Measurements from ENCODE around the gene ENTPD6.

Gene ENTPD6

DNA sequence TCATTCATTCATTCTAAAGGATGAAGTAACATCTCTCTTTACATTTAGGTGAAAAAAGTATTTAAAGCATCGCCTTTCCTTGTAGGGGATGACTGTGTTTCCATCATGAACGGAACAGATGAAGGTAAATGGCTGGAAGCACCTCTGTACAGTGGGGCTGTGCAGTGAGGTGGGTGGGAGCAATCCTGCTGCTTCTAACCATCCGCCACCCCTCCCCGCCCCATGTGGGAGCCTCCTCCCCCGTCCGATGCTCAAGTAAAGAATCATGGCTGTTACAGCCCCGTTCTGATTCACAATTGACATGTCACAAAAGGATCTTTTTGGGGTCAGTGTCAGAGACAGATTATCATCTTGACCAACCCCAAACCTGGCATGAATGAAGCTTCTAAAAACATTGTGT is 19.3 kb downstream of the ENTPD6 start:
- TF ChIP-seq, protein P1, sequence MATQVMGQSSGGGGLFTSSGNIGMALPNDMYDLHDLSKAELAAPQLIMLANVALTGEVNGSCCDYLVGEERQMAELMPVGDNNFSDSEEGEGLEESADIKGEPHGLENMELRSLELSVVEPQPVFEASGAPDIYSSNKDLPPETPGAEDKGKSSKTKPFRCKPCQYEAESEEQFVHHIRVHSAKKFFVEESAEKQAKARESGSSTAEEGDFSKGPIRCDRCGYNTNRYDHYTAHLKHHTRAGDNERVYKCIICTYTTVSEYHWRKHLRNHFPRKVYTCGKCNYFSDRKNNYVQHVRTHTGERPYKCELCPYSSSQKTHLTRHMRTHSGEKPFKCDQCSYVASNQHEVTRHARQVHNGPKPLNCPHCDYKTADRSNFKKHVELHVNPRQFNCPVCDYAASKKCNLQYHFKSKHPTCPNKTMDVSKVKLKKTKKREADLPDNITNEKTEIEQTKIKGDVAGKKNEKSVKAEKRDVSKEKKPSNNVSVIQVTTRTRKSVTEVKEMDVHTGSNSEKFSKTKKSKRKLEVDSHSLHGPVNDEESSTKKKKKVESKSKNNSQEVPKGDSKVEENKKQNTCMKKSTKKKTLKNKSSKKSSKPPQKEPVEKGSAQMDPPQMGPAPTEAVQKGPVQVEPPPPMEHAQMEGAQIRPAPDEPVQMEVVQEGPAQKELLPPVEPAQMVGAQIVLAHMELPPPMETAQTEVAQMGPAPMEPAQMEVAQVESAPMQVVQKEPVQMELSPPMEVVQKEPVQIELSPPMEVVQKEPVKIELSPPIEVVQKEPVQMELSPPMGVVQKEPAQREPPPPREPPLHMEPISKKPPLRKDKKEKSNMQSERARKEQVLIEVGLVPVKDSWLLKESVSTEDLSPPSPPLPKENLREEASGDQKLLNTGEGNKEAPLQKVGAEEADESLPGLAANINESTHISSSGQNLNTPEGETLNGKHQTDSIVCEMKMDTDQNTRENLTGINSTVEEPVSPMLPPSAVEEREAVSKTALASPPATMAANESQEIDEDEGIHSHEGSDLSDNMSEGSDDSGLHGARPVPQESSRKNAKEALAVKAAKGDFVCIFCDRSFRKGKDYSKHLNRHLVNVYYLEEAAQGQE (IDR thresholded peaks at IDR 0.05; ENCODE audit: insufficient read depth in 1 of 2, low read depth in 2 of 2, low read length in 2 of 2), result no peak
- TF ChIP-seq TAF1 (IDR thresholded peaks at IDR 0.05; ENCODE audit: borderline replicate concordance, insufficient read depth, low read length), result no peak
- no peak for TF ChIP-seq SIN3A (IDR thresholded peaks at IDR 0.05; ENCODE audit: borderline replicate concordance, insufficient read depth, low read length)
- no peak for TF ChIP-seq FOXP2 (optimal IDR thresholded peaks at IDR 0.05; ENCODE audit: borderline replicate concordance, extremely low read depth, extremely low read length, insufficient read depth)
- no peak for TF ChIP-seq POLR2AphosphoS5 (IDR thresholded peaks at IDR 0.05; ENCODE audit: low read depth, low read length)

DNA sequence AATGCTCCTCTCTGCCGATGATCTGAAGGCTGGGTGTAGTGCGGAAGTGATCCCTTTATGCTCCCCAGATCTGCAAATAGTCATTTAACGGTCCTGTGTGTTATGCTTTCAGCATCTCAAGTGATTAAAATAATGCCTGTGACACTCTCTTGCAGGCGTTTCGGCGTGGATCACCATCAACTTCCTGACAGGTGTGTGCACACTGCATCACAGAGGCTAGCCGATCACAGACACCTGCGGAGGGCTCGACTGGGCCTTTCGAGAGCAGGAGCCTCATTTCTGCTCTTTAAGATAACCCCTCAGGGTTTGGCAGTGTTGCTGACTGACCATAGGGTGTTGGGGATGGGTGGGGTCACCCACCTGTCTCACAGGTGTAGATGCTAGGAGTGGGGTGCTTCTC is 20.0 kb downstream of the ENTPD6 start:
- TF ChIP-seq, protein P1 (IDR thresholded peaks at IDR 0.05; ENCODE audit: insufficient read depth in 1 of 2, low read depth in 2 of 2, low read length in 2 of 2), result no peak
- TF ChIP-seq POLR2AphosphoS5 (IDR thresholded peaks at IDR 0.05; ENCODE audit: low read depth, low read length) (no peak), SIN3A (IDR thresholded peaks at IDR 0.05; ENCODE audit: borderline replicate concordance, insufficient read depth, low read length) (no peak)

DNA sequence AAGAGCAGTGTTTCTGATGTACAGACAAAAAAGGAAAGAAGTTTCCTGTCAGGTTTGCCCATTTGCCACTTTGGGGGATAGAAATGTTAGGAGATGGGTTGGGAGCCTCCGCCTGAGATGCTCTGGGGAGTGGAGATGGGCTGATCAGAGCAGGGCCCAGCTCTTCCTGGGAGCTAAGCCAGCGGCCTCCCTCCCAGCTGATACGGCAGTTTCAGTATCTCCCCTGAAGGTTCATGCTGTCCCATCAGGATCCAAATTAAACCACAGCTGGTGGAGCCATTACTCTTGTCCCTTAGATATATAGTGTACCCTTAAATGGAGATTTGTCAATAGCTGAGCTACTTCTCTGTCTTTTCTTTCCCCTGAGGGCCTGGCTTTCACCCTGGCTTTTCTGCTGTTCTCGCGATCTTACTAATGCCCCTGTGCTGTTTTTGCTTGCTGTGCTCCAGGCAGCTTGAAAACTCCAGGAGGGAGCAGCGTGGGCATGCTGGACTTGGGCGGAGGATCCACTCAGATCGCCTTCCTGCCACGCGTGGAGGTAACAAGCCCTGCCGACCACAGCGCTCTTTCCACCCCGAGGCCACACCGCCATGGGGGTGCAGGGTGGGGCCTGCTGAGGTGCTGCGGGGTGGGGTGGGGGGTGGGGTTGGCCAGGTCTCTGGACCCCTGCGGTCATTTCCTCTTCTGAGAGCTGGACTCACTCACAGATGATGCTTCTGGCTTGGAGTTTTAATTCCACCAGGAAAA is 20.9 kb downstream of the ENTPD6 start:
- TF ChIP-seq TAF1 (IDR thresholded peaks at IDR 0.05; ENCODE audit: borderline replicate concordance, insufficient read depth, low read length), result no peak
- no peak for TF ChIP-seq FOXP2 (optimal IDR thresholded peaks at IDR 0.05; ENCODE audit: borderline replicate concordance, extremely low read depth, extremely low read length, insufficient read depth)
- no peak for TF ChIP-seq SIN3A (IDR thresholded peaks at IDR 0.05; ENCODE audit: borderline replicate concordance, insufficient read depth, low read length)
- no peak for TF ChIP-seq POLR2AphosphoS5 (IDR thresholded peaks at IDR 0.05; ENCODE audit: low read depth, low read length)
- TF ChIP-seq, protein P1 (IDR thresholded peaks at IDR 0.05; ENCODE audit: insufficient read depth in 1 of 2, low read depth in 2 of 2, low read length in 2 of 2), result no peak

DNA sequence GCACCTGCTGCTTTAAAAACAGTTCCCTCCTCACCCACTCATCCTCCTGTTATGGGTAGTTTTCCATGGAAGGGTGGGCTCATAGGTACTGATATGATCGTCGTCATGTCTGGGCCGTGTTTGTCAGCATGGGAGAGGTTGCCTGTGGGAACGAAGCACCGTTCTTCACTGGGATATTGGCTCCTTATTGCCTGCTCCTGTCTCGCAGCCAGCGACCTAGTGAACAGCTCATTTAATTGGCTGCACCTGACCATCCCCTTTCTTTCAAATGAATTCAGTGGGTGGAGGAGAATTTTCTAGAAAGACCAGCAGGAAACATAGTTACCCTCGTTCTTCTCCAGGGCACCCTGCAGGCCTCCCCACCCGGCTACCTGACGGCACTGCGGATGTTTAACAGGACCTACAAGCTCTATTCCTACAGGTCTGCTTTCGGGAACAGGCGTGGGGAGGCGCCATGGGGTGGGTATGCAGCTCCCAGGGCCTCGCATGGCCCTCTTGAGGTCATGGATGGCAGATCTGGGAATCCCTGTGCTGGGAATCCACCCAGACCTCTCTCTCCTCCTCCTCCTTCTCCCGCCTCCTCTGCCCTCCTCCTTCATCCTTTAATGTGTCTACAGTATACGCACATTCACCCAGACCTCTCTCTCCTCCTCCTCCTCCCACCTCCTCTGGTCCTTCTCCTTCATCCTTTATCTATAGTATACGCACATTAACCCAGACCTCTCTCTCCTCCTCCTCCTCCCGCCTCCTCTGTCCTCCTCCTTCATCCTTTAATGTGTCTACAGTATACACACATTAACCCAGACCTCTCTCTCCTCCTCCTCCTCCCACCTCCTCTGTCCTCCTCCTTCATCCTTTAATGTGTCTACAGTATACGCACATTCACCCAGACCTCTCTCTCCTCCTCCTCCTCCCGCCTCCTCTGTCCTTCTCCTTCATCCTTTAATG is 21.9 kb downstream of the ENTPD6 start:
- no peak for TF ChIP-seq FOXP2 (optimal IDR thresholded peaks at IDR 0.05; ENCODE audit: borderline replicate concordance, extremely low read depth, extremely low read length, insufficient read depth)
- TF ChIP-seq TAF1 (IDR thresholded peaks at IDR 0.05; ENCODE audit: borderline replicate concordance, insufficient read depth, low read length), result no peak
- TF ChIP-seq, protein P1 (IDR thresholded peaks at IDR 0.05; ENCODE audit: insufficient read depth in 1 of 2, low read depth in 2 of 2, low read length in 2 of 2), result no peak
- no peak for TF ChIP-seq SIN3A (IDR thresholded peaks at IDR 0.05; ENCODE audit: borderline replicate concordance, insufficient read depth, low read length)
- TF ChIP-seq POLR2AphosphoS5 (IDR thresholded peaks at IDR 0.05; ENCODE audit: low read depth, low read length), result no peak
